MCF 10A (cell line): ENCODE measurements around the gene APBA2. TPM values are rescaled to one million over a fixed set of nuclear protein-coding genes. Genes with fewer than 3 reads are reported as not detected.

Experiments used
- BruUV-seq: library from RNA; stranded (reverse); fragments of 400-500 nt; replicated peaks from 2 replicates; lab custom pipeline; 2021; lab: Mats Ljungman, UMichigan
- CTCF ChIA-PET: fragments of 300-600 bp; sonication (Branson Sonifier 250); formaldehyde crosslinking; extraction: SDS; loops from one replicate; lab custom pipeline; 2021; ENCODE audit warnings: antibody characterized with exemption, inconsistent platforms; lab: Yijun Ruan, JAX
- POLR2A ChIA-PET: fragments of 300-600, 350-650 bp; sonication (Branson Sonifier 250); formaldehyde crosslinking; extraction: SDS; loops from one replicate; lab custom pipeline; 2020; ENCODE audit warnings: antibody characterized with exemption, inconsistent platforms; lab: Yijun Ruan, JAX
- DNase-seq: peaks from one replicate; pipeline ENCODE4 v3.0.0-alpha.2; 2018; ENCODE audit not compliant: unreplicated experiment
- H3K27ac Mint-ChIP-seq: one replicate; pipeline ENCODE4 v1.8.0; 2022; ENCODE audit warnings: mild to moderate bottlenecking, low read depth, mixed read lengths; ENCODE audit not compliant: unreplicated experiment
- H3K27me3 Mint-ChIP-seq: one replicate; pipeline ENCODE4 v1.8.0; 2022; ENCODE audit warnings: mixed read lengths; ENCODE audit not compliant: insufficient read depth, unreplicated experiment
- H3K36me3 Mint-ChIP-seq: one replicate; pipeline ENCODE4 v1.8.0; 2022; ENCODE audit warnings: mild to moderate bottlenecking, moderate library complexity, mixed read lengths; ENCODE audit not compliant: insufficient read depth, unreplicated experiment
- H3K4me1 Mint-ChIP-seq: one replicate; pipeline ENCODE4 v1.8.0; 2022; ENCODE audit warnings: mixed read lengths; ENCODE audit not compliant: insufficient read depth, unreplicated experiment
- H3K4me3 Mint-ChIP-seq: one replicate; pipeline ENCODE4 v1.8.0; 2022; ENCODE audit warnings: mild to moderate bottlenecking, moderate library complexity, mixed read lengths; ENCODE audit not compliant: unreplicated experiment
- H3K9me3 Mint-ChIP-seq: one replicate; pipeline ENCODE4 v1.8.0; 2022; ENCODE audit warnings: mixed read lengths; ENCODE audit not compliant: unreplicated experiment
- intact Hi-C: fragments of 100-400 bp; cut with micrococcal nuclease; formaldehyde crosslinking; loops from 2 replicates; pipeline ENCODE4 v1.14.1; 2022
- total RNA-seq: library from RNA; stranded (reverse); gene quantifications from 2 replicates; pipeline ENCODE4 v1.2.3, GENCODE V29; 2022
- TF ChIP-seq, protein P1 (sequence below): fragments of 200-600 bp; IDR thresholded peaks from one replicate; pipeline ENCODE4 v1.8.0; 2022; ENCODE audit warnings: antibody characterized with exemption, mild to moderate bottlenecking; ENCODE audit not compliant: unreplicated experiment

The APBA2 gene
- total RNA-seq, 1 experiment from 2014 or later = not detected

DNA sequence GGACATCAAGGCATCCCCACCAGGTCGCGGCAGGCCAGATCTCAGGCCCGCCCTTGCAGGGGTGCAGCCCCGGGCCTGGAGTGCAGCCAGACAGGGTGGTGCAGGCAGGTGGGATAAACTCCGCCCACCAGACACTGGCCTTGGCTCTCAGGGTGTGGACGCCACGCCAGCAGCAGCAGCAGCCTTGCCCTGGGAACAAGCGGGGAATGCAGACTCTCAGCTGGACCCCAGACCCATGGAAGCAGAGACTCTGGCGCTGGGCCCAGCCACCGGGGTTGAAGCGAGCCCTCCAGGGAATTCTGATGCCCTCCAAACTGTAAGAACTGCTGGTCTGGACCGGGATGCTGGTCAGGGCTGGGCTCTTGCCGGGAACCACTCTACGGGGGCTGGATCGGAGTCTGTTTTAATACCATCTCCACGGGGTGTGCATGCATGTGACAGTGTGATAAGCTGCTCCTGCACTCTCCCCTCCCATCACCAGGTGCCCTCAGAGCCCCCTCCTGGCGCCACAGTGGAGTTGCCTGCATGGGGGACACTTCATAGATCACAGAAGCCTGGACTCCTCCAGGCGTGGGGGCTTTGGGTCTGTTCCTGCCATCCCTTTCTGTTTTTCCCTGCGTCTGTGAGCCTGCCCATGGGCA lies 241.2 kb downstream of the APBA2 start:
- no peak overlapping the region for H3K4me3 Mint-ChIP-seq
- no peaks in the 10 kb centered on the region for H3K4me1 Mint-ChIP-seq
- intact Hi-C loops = no loop called here
- H3K9me3 Mint-ChIP-seq = no peaks in the 10 kb centered on the region
- no peaks in the 10 kb centered on the region for H3K36me3 Mint-ChIP-seq
- H3K27me3 Mint-ChIP-seq = peaks cover 23% of the 10 kb centered on the region
- ChIA-PET CTCF (interaction anchor here (0.7 kb wide), 2 partner anchors 190 to 244 kb away, joined by 3 read pairs; no protein-coding TSS in a partner anchor), POLR2A (interaction anchor here (0.5 kb wide), 1 partner anchor 609 kb away, joined by 5 read pairs; no protein-coding TSS in a partner anchor)
- no TSS peak for BruUV-seq
- DNase-seq = no peak
- TF ChIP-seq, protein P1, sequence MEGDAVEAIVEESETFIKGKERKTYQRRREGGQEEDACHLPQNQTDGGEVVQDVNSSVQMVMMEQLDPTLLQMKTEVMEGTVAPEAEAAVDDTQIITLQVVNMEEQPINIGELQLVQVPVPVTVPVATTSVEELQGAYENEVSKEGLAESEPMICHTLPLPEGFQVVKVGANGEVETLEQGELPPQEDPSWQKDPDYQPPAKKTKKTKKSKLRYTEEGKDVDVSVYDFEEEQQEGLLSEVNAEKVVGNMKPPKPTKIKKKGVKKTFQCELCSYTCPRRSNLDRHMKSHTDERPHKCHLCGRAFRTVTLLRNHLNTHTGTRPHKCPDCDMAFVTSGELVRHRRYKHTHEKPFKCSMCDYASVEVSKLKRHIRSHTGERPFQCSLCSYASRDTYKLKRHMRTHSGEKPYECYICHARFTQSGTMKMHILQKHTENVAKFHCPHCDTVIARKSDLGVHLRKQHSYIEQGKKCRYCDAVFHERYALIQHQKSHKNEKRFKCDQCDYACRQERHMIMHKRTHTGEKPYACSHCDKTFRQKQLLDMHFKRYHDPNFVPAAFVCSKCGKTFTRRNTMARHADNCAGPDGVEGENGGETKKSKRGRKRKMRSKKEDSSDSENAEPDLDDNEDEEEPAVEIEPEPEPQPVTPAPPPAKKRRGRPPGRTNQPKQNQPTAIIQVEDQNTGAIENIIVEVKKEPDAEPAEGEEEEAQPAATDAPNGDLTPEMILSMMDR = no peak
- H3K27ac Mint-ChIP-seq = no peak overlapping the region

DNA sequence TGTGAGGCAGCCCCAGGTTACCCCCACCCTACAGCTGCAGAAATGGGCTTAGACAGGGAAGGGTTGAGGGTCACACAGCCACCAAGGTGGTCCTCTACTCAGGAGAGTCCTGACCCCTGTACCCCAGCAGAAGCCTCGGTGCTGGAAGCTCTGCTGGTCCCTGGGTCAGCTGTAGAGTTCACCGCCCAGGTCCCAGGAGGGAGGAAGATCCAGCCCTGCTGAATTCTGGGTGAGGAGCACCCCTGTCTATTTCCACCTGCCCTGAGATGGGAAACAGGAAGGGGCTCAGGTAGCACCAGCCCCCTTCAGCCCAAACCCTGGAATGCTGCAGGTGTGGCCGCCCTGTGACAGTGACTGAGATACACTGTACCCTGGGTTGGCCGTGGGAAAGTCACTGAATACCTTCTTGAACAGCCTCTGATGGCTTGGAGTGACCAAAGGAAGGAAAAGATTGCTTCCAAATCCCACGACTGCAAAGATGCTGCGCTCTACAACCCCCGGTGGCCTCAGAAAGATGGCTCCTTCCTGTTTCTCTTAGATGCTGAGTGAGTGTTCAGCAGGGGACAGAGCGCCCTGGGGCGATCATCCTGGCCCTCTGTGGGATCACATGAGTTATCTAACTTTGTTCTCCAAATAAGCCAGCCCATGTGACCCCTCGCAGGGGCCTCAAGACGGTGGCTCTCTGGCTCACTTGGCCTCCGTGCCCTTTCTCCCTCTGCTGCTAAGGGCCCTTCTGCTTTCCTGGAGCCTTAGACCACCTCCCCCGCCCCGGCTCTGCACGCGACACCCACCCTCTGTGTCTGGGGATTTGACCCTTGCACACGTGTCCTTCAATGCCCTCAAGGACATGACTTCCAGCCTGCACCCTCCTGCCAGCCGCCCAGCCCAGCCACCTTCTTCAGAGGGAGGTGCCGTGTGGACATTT lies 242.0 kb downstream of the APBA2 start:
- TF ChIP-seq, protein P1 = no peak
- H3K27ac Mint-ChIP-seq = no peak overlapping the region
- no peaks in the 10 kb centered on the region for H3K9me3 Mint-ChIP-seq
- H3K27me3 Mint-ChIP-seq = peaks cover 23% of the 10 kb centered on the region
- H3K4me1 Mint-ChIP-seq = no peaks in the 10 kb centered on the region
- ChIA-PET CTCF (no interaction called here), POLR2A (interaction anchor here (0.5 to 0.6 kb wide), 2 partner anchors 201 to 608 kb away, joined by 3 to 5 read pairs; no protein-coding TSS in a partner anchor)
- no peak for DNase-seq
- no TSS peak for BruUV-seq
- intact Hi-C loops = no loop called here
- H3K4me3 Mint-ChIP-seq = no peak overlapping the region
- no peaks in the 10 kb centered on the region for H3K36me3 Mint-ChIP-seq

DNA sequence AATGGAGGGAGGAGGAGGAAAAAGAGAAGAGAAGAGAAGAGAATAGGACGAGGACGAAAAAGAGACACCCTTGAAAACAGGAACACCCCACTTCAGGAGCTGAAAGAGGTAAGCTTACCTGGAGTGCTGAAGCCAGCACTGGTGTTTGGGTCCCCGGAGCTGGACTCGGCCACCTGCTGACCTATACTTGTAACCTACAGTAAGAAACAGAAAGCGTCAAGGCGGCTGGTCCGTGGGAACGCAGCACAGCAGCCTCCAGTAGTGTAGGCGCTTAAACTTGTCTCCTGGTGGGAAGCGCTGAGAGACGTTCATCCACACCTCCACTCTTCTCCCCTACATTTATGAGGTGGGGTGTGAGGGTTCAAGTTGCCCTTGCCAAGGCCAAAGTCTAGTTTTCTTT lies 242.9 kb downstream of the APBA2 start:
- intact Hi-C loops = no loop called here
- peaks cover 23% of the 10 kb centered on the region for H3K27me3 Mint-ChIP-seq
- no TSS peak for BruUV-seq
- TF ChIP-seq, protein P1 = no peak
- H3K27ac Mint-ChIP-seq = no peak overlapping the region
- no peak for DNase-seq
- POLR2A ChIA-PET = interaction anchor here (0.6 kb wide), 1 partner anchor 201 kb away, joined by 3 read pairs; no protein-coding TSS in a partner anchor
- CTCF ChIA-PET = interaction anchor here (1.8 kb wide), 1 partner anchor 39 kb away, joined by 5 read pairs; no protein-coding TSS in a partner anchor
- H3K4me1 Mint-ChIP-seq = no peaks in the 10 kb centered on the region
- no peaks in the 10 kb centered on the region for H3K9me3 Mint-ChIP-seq
- H3K36me3 Mint-ChIP-seq = no peaks in the 10 kb centered on the region
- H3K4me3 Mint-ChIP-seq = no peak overlapping the region

DNA sequence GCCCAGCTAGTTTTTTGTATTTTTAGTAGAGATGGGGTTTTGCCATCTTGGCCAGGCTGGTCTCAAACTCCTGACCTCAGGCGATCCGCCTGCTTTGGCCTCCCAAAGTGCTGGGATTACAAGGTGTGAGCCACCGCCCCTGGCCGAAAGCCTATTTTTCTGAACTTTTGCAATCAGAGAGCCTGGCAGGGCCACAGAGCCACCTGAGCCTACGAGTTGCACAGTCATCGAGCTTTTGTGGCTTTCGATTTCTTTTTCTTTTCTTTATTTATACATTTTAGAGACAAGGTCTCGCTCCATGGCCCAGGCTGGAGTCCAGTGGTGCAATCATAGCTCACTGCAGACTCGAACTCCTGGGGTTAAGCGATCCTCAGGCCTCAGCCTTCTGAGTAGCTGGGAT lies 243.4 kb downstream of the APBA2 start:
- TF ChIP-seq, protein P1 = no peak
- Mint-ChIP-seq H3K27ac (no peak overlapping the region), H3K4me1 (no peaks in the 10 kb centered on the region), H3K9me3 (no peaks in the 10 kb centered on the region), H3K4me3 (no peak overlapping the region), H3K27me3 (peaks cover 23% of the 10 kb centered on the region), H3K36me3 (no peaks in the 10 kb centered on the region)
- no peak for DNase-seq
- no TSS peak for BruUV-seq
- CTCF ChIA-PET = interaction anchor here (1.8 kb wide), 1 partner anchor 39 kb away, joined by 5 read pairs; no protein-coding TSS in a partner anchor
- POLR2A ChIA-PET = no interaction called here
- intact Hi-C loops = no loop called here
